ENCODE measurements around the gene TOPBP1. TPM values are rescaled to one million over a fixed set of nuclear protein-coding genes. Genes with fewer than 3 reads are reported as not detected.

TOPBP1 gene
- total RNA-seq, 1 experiment from 2014 or later: 51.5 TPM

DNA sequence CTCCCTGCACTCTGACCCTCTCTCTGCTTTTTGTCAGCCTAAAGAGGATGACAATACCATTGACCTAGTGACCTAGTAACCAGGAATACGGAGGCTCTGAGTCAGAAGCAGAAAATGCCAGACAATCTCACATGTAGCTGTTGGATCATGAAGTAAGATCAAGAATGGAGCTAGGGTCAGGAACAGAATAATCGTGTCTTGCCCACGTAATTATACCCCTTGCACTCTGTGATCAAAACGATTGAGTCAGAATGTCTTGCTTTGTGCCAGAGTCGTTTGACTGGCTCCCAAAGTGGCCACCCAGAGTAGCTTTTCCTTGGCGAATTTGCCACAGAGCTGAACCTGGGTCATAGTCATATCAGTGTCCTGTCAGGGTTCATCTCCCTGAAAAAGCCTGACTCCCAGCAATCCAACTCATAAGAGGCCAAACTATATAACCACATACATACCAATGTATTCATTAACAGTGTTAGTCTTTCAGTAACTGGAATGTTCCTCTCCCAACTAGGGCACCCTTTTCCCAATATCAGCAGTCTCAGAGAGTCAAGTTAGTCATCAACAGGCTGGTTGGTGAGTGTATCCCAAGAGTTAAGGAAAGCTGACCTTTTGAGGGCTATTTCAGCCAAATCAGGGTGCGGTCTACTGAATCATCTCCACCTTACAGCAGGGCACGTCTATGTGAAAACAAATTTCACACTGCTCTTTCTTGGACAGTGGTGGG, 93.3 kb downstream of the TOPBP1 start:
- H4K5ac ChIP-seq (ENCODE audit: insufficient read length, low read depth, low read length): no peak overlapping the region
- TF ChIP-seq, protein P1, sequence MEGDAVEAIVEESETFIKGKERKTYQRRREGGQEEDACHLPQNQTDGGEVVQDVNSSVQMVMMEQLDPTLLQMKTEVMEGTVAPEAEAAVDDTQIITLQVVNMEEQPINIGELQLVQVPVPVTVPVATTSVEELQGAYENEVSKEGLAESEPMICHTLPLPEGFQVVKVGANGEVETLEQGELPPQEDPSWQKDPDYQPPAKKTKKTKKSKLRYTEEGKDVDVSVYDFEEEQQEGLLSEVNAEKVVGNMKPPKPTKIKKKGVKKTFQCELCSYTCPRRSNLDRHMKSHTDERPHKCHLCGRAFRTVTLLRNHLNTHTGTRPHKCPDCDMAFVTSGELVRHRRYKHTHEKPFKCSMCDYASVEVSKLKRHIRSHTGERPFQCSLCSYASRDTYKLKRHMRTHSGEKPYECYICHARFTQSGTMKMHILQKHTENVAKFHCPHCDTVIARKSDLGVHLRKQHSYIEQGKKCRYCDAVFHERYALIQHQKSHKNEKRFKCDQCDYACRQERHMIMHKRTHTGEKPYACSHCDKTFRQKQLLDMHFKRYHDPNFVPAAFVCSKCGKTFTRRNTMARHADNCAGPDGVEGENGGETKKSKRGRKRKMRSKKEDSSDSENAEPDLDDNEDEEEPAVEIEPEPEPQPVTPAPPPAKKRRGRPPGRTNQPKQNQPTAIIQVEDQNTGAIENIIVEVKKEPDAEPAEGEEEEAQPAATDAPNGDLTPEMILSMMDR (conservative IDR thresholded peaks at IDR 0.05): no peak
- H2BK120ac ChIP-seq (ENCODE audit: low read depth, low read length, poor library complexity, severe bottlenecking): no peak overlapping the region
- peaks cover 0 to 1% (median 0%) of the 10 kb centered on the region in 3 experiments; a peak in 1 of 7 replicates for H3K36me3 Mint-ChIP-seq (ENCODE audit: insufficient read depth in 1 of 3, low read depth in 3 of 3)
- no peak overlapping the region for H2BK5ac ChIP-seq (ENCODE audit: insufficient read length, low read length)
- no peak overlapping the region for H3K14ac ChIP-seq (ENCODE audit: insufficient read depth, low read length)
- no peak overlapping the region for H3K9ac ChIP-seq (ENCODE audit: extremely low read depth, insufficient read length, low read length)
- H3K4me1 Mint-ChIP-seq: peaks cover 16 to 20% of the 10 kb centered on the region in 2 experiments
- H3K23me2 ChIP-seq (ENCODE audit: insufficient read length, low read depth, low read length, poor library complexity, severe bottlenecking): no peaks in the 10 kb centered on the region
- H4K8ac ChIP-seq (replicated peaks; ENCODE audit: insufficient read length, low read depth, low read length): no peak overlapping the region
- no peak overlapping the region for H3K4ac ChIP-seq (ENCODE audit: low read depth, low read length)
- H2BK12ac ChIP-seq (ENCODE audit: insufficient read length, low read depth, low read length): no peak overlapping the region
- no peaks in the 10 kb centered on the region for H3K4me1 ChIP-seq (ENCODE audit: insufficient read depth, low read length)
- no peak overlapping the region for H3K27ac ChIP-seq (ENCODE audit: insufficient read length, low read depth, low read length)
- no peaks in the 10 kb centered on the region for H3K79me2 ChIP-seq (ENCODE audit: insufficient read depth, low read length)
- no peaks in the 10 kb centered on the region for H4K20me1 ChIP-seq (ENCODE audit: control insufficient read depth, insufficient read depth, insufficient read length)
- H2AFZ ChIP-seq (ENCODE audit: low read length): no peak overlapping the region
- H2AK5ac ChIP-seq (ENCODE audit: insufficient read length, low read length): no peak overlapping the region
- no peak overlapping the region for H3T11ph ChIP-seq (ENCODE audit: low read length)
- H3K56ac ChIP-seq (ENCODE audit: insufficient read length, low read depth, low read length): no peak overlapping the region
- H3K9me3 Mint-ChIP-seq: no peaks in the 10 kb centered on the region
- no peak overlapping the region for H4K91ac ChIP-seq (ENCODE audit: insufficient read length, low read depth, low read length)
- H3K18ac ChIP-seq (ENCODE audit: insufficient read length, low read depth, low read length): no peak overlapping the region
- no peaks in the 10 kb centered on the region for H3K9me3 ChIP-seq (ENCODE audit: control insufficient read depth, low read depth, low read length)
- no peak overlapping the region for H2BK20ac ChIP-seq (ENCODE audit: low read depth, low read length, poor library complexity, severe bottlenecking)
- no peaks in the 10 kb centered on the region; the same call in 1 of the 2 replicates for H3K27me3 Mint-ChIP-seq (ENCODE audit: low read depth)
- H3K27me3 ChIP-seq (ENCODE audit: insufficient read depth, low read length): no peaks in the 10 kb centered on the region
- H2BK15ac ChIP-seq (ENCODE audit: low read depth, low read length): no peak overlapping the region
- H3K4me2 ChIP-seq (ENCODE audit: insufficient read depth, insufficient read length, low read length): no peak overlapping the region
- H3K27ac Mint-ChIP-seq: no peak overlapping the region
- no peaks in the 10 kb centered on the region for H3K79me1 ChIP-seq (ENCODE audit: insufficient read depth, low read depth, low read length, poor library complexity, severe bottlenecking)
- H3K4me3 Mint-ChIP-seq: no peak overlapping the region
- DNase-seq: no peak
- no CpG with 5 or more reads among the region's 8 CpGs for WGBS (ENCODE audit: extremely low coverage, insufficient read length, low lambda C conversion rate)
- H3K23ac ChIP-seq (ENCODE audit: insufficient read length, low read depth, low read length): no peak overlapping the region

Measured in H9 (cell line).